Endothelial cell of umbilical vein (primary cell): ENCODE data around the gene CDC42BPB. TPM values are rescaled to one million over a fixed set of nuclear protein-coding genes. Genes with fewer than 3 reads are reported as not detected.

Experiments
- BruUV-seq: library from RNA; stranded (reverse); fragments of 400-500 nt; replicated peaks from 2 replicates; lab custom pipeline; 2021; lab: Mats Ljungman, UMichigan
- CTCF ChIA-PET: fragments of 300-600, 350-600 bp; sonication (Branson Sonifier 250); formaldehyde crosslinking; loops from one replicate; lab custom pipeline; 2021; ENCODE audit warnings: antibody characterized with exemption, inconsistent platforms; lab: Charles Lee
- POLR2A ChIA-PET: fragments of 300-600, 350-600 bp; sonication (Branson Sonifier 250); formaldehyde crosslinking; loops from one replicate; lab custom pipeline; 2021; ENCODE audit warnings: antibody characterized with exemption, inconsistent platforms; lab: Charles Lee
- DNase-seq: peaks from one replicate; pipeline ENCODE4 v3.0.0-alpha.2; 2011; ENCODE audit warnings: low read depth, low spot score
- FAIRE-seq: peaks from 2 replicates; lab custom pipeline; 2011; peaks lifted over from hg19 to GRCh38; lab: Jason Lieb, UNC
- H2AFZ ChIP-seq: 2 replicates; pipeline ENCODE4 v1.6.0; 2012; ENCODE audit warnings: low read depth, low read length, control low read depth, inconsistent platforms
- H3K27ac ChIP-seq: 2 replicates; pipeline ENCODE4 v1.5.1; 2011; ENCODE audit warnings: low read depth, mild to moderate bottlenecking, control low read depth, low read length, moderate library complexity; ENCODE audit not compliant: insufficient read depth
- H3K27me3 ChIP-seq, 2 experiments: 2 replicates each; pipeline versions ENCODE4 v1.6.0 to v1.6.1; 2011; ENCODE audit warnings: low read length in 2 of 2, mixed read lengths in 1 of 2; ENCODE audit not compliant: control insufficient read depth in 2 of 2, insufficient read depth in 2 of 2
- H3K36me3 ChIP-seq, 2 experiments: 2 replicates in 1 of 2; 3 replicates in 1 of 2; pipeline ENCODE4 v1.5.1; 2011; ENCODE audit warnings: low read length in 2 of 2, mild to moderate bottlenecking in 1 of 2, moderate library complexity in 1 of 2; ENCODE audit not compliant: control insufficient read depth in 2 of 2, insufficient read depth in 2 of 2; ENCODE audit errors: extremely low read depth in 1 of 2
- H3K4me1 ChIP-seq: 3 replicates; pipeline ENCODE4 v1.5.1; 2011; ENCODE audit warnings: mild to moderate bottlenecking, low read length; ENCODE audit not compliant: control insufficient read depth, insufficient read depth; ENCODE audit errors: extremely low read depth
- H3K4me2 ChIP-seq: 2 replicates; pipeline ENCODE4 v1.6.1; 2011; ENCODE audit warnings: low read length, control low read depth, mixed read lengths; ENCODE audit not compliant: insufficient read depth
- H3K4me3 ChIP-seq, 3 experiments: fragments of 200-600 bp in 1 of 3; sonication (generic), shearing (Covaris generic) in 1 of 3; replicated peaks in 1 of 3; 2 replicates each; pipeline ENCODE4 v1.5.1; 2011 to 2016; ENCODE audit warnings: control low read depth in 3 of 3, low read length in 3 of 3, mild to moderate bottlenecking in 2 of 3, inconsistent platforms in 1 of 3, low read depth in 1 of 3, moderate library complexity in 1 of 3; ENCODE audit not compliant: insufficient read depth in 1 of 3
- H3K79me2 ChIP-seq: 2 replicates; pipeline ENCODE4 v1.6.0; 2012; ENCODE audit warnings: low read length, inconsistent platforms; ENCODE audit not compliant: control insufficient read depth, insufficient read depth
- H3K9ac ChIP-seq: replicated peaks from 2 replicates; pipeline ENCODE3; 2011; ENCODE audit warnings: low read length, control low read depth; ENCODE audit not compliant: insufficient read depth; ENCODE audit errors: extremely low read depth
- H3K9me1 ChIP-seq: replicated peaks from 3 replicates; pipeline ENCODE4 v1.6.0; 2011; ENCODE audit warnings: mild to moderate bottlenecking, low read length; ENCODE audit not compliant: control insufficient read depth, insufficient read depth; ENCODE audit errors: extremely low read depth
- H3K9me3 ChIP-seq: replicated peaks from 2 replicates; pipeline ENCODE4 v1.5.1; 2012; ENCODE audit warnings: low read length, inconsistent platforms; ENCODE audit not compliant: control insufficient read depth, insufficient read depth
- H4K20me1 ChIP-seq: replicated peaks from 2 replicates; pipeline ENCODE3; 2011; ENCODE audit warnings: mild to moderate bottlenecking, low read length; ENCODE audit not compliant: control insufficient read depth, insufficient read depth; ENCODE audit errors: extremely low read depth
- EZH2 ChIP-seq: IDR thresholded peaks from 2 replicates; pipeline ENCODE4 v1.6.1; 2012; ENCODE audit warnings: borderline replicate concordance, low read depth, mild to moderate bottlenecking, moderate library complexity, low read length, inconsistent platforms; ENCODE audit not compliant: severe bottlenecking
- FOS ChIP-seq: IDR thresholded peaks from 2 replicates; pipeline ENCODE4 v1.6.1; 2011; ENCODE audit warnings: mild to moderate bottlenecking, low read length, moderate library complexity, borderline replicate concordance; ENCODE audit not compliant: insufficient read depth
- GATA2 ChIP-seq: IDR thresholded peaks from 2 replicates; pipeline ENCODE4 v1.7.0; 2011; ENCODE audit warnings: low read depth, mild to moderate bottlenecking, moderate library complexity, mixed read lengths, low read length; ENCODE audit not compliant: insufficient read length, insufficient read depth
- JUN ChIP-seq: IDR thresholded peaks from 2 replicates; pipeline ENCODE4 v1.6.1; 2011; ENCODE audit warnings: borderline replicate concordance, low read depth; ENCODE audit not compliant: insufficient read length, insufficient read depth
- MYC ChIP-seq: IDR thresholded peaks from one replicate; pipeline ENCODE4 v1.6.1; 2011; ENCODE audit warnings: mild to moderate bottlenecking, low read depth, low read length
- POLR2A ChIP-seq: IDR thresholded peaks from 2 replicates; pipeline ENCODE4 v1.6.1; 2012; ENCODE audit warnings: low read depth, mild to moderate bottlenecking, control low read depth, low read length
- POLR2AphosphoS5 ChIP-seq: IDR thresholded peaks from 2 replicates; pipeline ENCODE4 v1.6.1; 2012; ENCODE audit warnings: low read depth, mild to moderate bottlenecking, control low read depth, low read length, moderate library complexity; ENCODE audit not compliant: insufficient read depth
- dilution Hi-C: fragments of 300-500 bp; cut with MboI; formaldehyde crosslinking; loops from one replicate; pipeline ENCODE4 v1.15.0; 2019; ENCODE audit warnings: low sequenced_read_pairs; ENCODE audit not compliant: extremely low pct_ligation_motif_present
- intact Hi-C: fragments of 100-400 bp; cut with micrococcal nuclease; formaldehyde crosslinking; loops from one replicate; pipeline ENCODE4 v1.10.0; 2022
- polyA plus RNA-seq, 4 experiments: library from polyadenylated mRNA; depleted of rRNA in 3 of 4; stranded (reverse) in 3 of 4; unstranded in 1 of 4; fragments of >200 nt; gene quantifications; 2 replicates each; pipeline versions ENCODE4 v1.2.1 to v1.2.3, GENCODE V29; 2011 to 2012; ENCODE audit warnings: missing spikeins in 1 of 4
- total RNA-seq: library from RNA; stranded (reverse); gene quantifications from 2 replicates; pipeline ENCODE4 v1.2.3, GENCODE V29; 2021
- TF ChIP-seq, protein P1 (sequence below): IDR thresholded peaks from 2 replicates; pipeline ENCODE4 v1.6.1; 2011; ENCODE audit not compliant: insufficient read depth, insufficient read length
- TF ChIP-seq, protein P2 (sequence below), 2 donors: IDR thresholded peaks; 1 replicate in 1 of 2; 2 replicates in 1 of 2; pipeline ENCODE4 v1.5.1; 2011; ENCODE audit warnings: low read length in 2 of 2, mild to moderate bottlenecking in 2 of 2, moderate library complexity in 2 of 2, control low read depth in 1 of 2, inconsistent platforms in 1 of 2, low read depth in 1 of 2; ENCODE audit not compliant: insufficient read depth in 1 of 2; ENCODE audit errors: extremely low read depth in 1 of 2

Gene CDC42BPB
- total and polyA plus RNA-seq, 2 donors (not counting 3 experiments of a cell fraction or from before 2014, with no cell fraction given): 82.6 to 131 TPM

DNA sequence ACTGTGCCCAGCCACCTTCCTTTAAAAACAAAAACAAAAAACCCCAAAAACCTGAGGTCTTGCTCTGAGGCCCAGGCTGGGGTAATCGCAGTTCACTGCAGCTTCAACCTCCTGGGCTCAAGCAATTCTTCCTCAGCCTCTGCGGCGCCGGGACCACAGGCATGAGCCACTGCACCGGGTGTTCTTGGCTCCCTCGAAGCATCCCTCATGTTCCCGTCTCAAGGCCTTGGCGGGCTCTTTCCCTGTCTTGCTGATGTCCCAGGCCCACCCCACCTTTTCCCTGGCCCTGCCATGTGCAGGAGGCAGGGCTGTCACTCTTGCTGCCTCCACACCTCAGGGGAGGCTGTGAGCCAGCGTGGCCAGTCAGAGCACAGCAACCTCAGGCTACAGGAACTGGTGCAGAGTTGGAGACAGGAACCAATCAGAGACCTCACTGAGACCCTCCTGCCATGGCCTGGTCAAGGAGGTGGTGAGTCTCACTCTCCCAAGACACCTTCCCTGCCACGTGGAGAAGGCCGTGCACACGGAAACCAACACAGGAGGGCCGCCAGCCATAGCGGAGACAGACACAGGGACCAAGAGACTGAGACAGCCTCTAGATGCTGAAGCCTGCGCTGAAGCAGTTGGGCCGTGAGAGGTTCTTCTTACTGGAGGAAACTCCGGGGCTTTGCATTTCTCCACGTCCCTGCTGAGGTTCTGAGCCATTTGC, 140.8 kb downstream of the CDC42BPB start:
- Histone ChIP-seq H3K4me1 (no peaks in the 10 kb centered on the region), H2AFZ (no peak overlapping the region), H4K20me1 (no peaks in the 10 kb centered on the region), H3K79me2 (no peaks in the 10 kb centered on the region), H3K36me3 (no peaks in the 10 kb centered on the region), H3K27ac (no peak overlapping the region), H3K4me2 (no peak overlapping the region), H3K4me3 (no peak overlapping the region), H3K9ac (no peak overlapping the region), H3K9me1 (no peaks in the 10 kb centered on the region), H3K27me3 (no peaks in the 10 kb centered on the region), H3K9me3 (no peaks in the 10 kb centered on the region)
- FAIRE-seq: no peak
- no peak for DNase-seq
- BruUV-seq: no TSS peak
- dilution Hi-C loops (no loop called here), intact Hi-C loops (loop anchor here (2.0 kb wide), 2 partner anchors 322 to 478 kb away; no protein-coding TSS in a partner anchor)
- ChIA-PET CTCF (interaction anchor here (0.7 to 2.9 kb wide), 4 partner anchors 8 to 222 kb away, joined by 3 to 47 read pairs (median 12); no protein-coding TSS in a partner anchor), POLR2A (no interaction called here)
- TF ChIP-seq JUN: no peak
- no peak for TF ChIP-seq POLR2AphosphoS5
- no peak for TF ChIP-seq EZH2
- TF ChIP-seq, protein P1, sequence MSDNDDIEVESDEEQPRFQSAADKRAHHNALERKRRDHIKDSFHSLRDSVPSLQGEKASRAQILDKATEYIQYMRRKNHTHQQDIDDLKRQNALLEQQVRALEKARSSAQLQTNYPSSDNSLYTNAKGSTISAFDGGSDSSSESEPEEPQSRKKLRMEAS: no peak
- TF ChIP-seq GATA2: no peak
- no peak for TF ChIP-seq MYC
- TF ChIP-seq POLR2A: no peak
- TF ChIP-seq, protein P2, sequence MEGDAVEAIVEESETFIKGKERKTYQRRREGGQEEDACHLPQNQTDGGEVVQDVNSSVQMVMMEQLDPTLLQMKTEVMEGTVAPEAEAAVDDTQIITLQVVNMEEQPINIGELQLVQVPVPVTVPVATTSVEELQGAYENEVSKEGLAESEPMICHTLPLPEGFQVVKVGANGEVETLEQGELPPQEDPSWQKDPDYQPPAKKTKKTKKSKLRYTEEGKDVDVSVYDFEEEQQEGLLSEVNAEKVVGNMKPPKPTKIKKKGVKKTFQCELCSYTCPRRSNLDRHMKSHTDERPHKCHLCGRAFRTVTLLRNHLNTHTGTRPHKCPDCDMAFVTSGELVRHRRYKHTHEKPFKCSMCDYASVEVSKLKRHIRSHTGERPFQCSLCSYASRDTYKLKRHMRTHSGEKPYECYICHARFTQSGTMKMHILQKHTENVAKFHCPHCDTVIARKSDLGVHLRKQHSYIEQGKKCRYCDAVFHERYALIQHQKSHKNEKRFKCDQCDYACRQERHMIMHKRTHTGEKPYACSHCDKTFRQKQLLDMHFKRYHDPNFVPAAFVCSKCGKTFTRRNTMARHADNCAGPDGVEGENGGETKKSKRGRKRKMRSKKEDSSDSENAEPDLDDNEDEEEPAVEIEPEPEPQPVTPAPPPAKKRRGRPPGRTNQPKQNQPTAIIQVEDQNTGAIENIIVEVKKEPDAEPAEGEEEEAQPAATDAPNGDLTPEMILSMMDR (IDR thresholded peaks at IDR 0.05; ENCODE audit: extremely low read depth in 1 of 2, insufficient read depth in 1 of 2, low read depth in 1 of 2, low read length in 2 of 2): no peak
- no peak for TF ChIP-seq FOS
